HepG2 (cell line): ENCODE measurements around the gene PCSK6. TPM values are rescaled to one million over a fixed set of nuclear protein-coding genes. Genes with fewer than 3 reads are reported as not detected.

Experiments used
- CENPX ChIP-seq: sonication (generic); formaldehyde crosslinking; IDR thresholded peaks from 2 replicates; pipeline ENCODE4 v1.9.0; 2021; ENCODE audit warnings: mild to moderate bottlenecking, missing genetic modification reagents, moderate library complexity
- CREM ChIP-seq, 2 experiments: sonication (generic) in 1 of 2; formaldehyde crosslinking in 1 of 2; IDR thresholded peaks; 2 replicates each; pipeline versions ENCODE4 v1.4.0 to v1.6.1; 2016 to 2020; ENCODE audit warnings: antibody characterized with exemption in 1 of 2, mild to moderate bottlenecking in 1 of 2, missing genetic modification reagents in 1 of 2
- EHMT2 ChIP-seq: fragments of 200-600 bp; sonication (generic); IDR thresholded peaks from 2 replicates; pipeline ENCODE4 v1.7.0; 2017; ENCODE audit warnings: antibody characterized with exemption, low read depth, low read length, borderline replicate concordance
- HDAC6 ChIP-seq: fragments of 200-600 bp; sonication (generic); IDR thresholded peaks from 2 replicates; pipeline ENCODE4 v1.7.0; 2017; ENCODE audit warnings: mild to moderate bottlenecking, antibody characterized with exemption, low read length, low read depth
- HNRNPK ChIP-seq: fragments of 200-400 bp; formaldehyde crosslinking; IDR thresholded peaks from 2 replicates; pipeline ENCODE4 v1.6.1; 2018; ENCODE audit warnings: low read length, low read depth, moderate library complexity, mild to moderate bottlenecking; ENCODE audit not compliant: poor library complexity, severe bottlenecking
- MAX ChIP-seq: IDR thresholded peaks from 2 replicates; pipeline ENCODE4 v1.6.1; 2012; ENCODE audit warnings: inconsistent platforms
- MED1 ChIP-seq: sonication (generic); formaldehyde crosslinking; IDR thresholded peaks from 2 replicates; pipeline ENCODE4 v1.4.0; 2020; ENCODE audit warnings: missing genetic modification reagents
- NAIF1 ChIP-seq: sonication (generic); formaldehyde crosslinking; IDR thresholded peaks from 2 replicates; pipeline ENCODE4 v1.5.0; 2020; ENCODE audit warnings: mild to moderate bottlenecking, missing genetic modification reagents, borderline replicate concordance
- PAX8 ChIP-seq: sonication (generic); formaldehyde crosslinking; IDR thresholded peaks from 2 replicates; pipeline ENCODE4 v1.8.0; 2022; ENCODE audit warnings: mild to moderate bottlenecking, missing genetic modification reagents, borderline replicate concordance
- TBX3 ChIP-seq: fragments of 450-650 bp; IDR thresholded peaks from 2 replicates; pipeline ENCODE4 v1.6.1; 2017; ENCODE audit warnings: antibody characterized with exemption, mild to moderate bottlenecking, inconsistent platforms, borderline replicate concordance
- TFE3 ChIP-seq: IDR thresholded peaks from 2 replicates; pipeline ENCODE4 v1.6.1; 2016
- THYN1 ChIP-seq: sonication (generic); formaldehyde crosslinking; IDR thresholded peaks from 2 replicates; pipeline ENCODE4 v1.8.1; 2023; ENCODE audit warnings: low read depth, mild to moderate bottlenecking, moderate library complexity, missing genetic modification reagents, borderline replicate concordance
- YEATS2 ChIP-seq: sonication (generic); formaldehyde crosslinking; IDR thresholded peaks from 2 replicates; pipeline ENCODE4 v1.4.0; 2020; ENCODE audit warnings: missing genetic modification reagents, borderline replicate concordance
- ZNF10 ChIP-seq: sonication (generic); formaldehyde crosslinking; IDR thresholded peaks from 2 replicates; pipeline ENCODE4 v1.4.0; 2020; ENCODE audit warnings: mild to moderate bottlenecking, low read depth, missing genetic modification reagents, borderline replicate concordance
- ZNF207 ChIP-seq: fragments of 450-650 bp; IDR thresholded peaks from 2 replicates; pipeline ENCODE4 v1.6.1; 2016; ENCODE audit warnings: antibody characterized with exemption, borderline replicate concordance
- ZNF30 ChIP-seq: sonication (generic); formaldehyde crosslinking; IDR thresholded peaks from 2 replicates; pipeline ENCODE4 v1.5.0; 2020; ENCODE audit warnings: mild to moderate bottlenecking, missing genetic modification reagents
- ZNF350 ChIP-seq: sonication (generic); formaldehyde crosslinking; IDR thresholded peaks from 2 replicates; pipeline ENCODE4 v1.4.0; 2020; ENCODE audit warnings: mild to moderate bottlenecking, low read depth, missing genetic modification reagents, borderline replicate concordance
- ZNF460 ChIP-seq: sonication (generic); formaldehyde crosslinking; IDR thresholded peaks from 2 replicates; pipeline ENCODE4 v1.5.1; 2020; ENCODE audit warnings: missing genetic modification reagents, mild to moderate bottlenecking, borderline replicate concordance
- ZNF484 ChIP-seq: sonication (generic); formaldehyde crosslinking; IDR thresholded peaks from 2 replicates; pipeline ENCODE4 v1.5.1; 2020; ENCODE audit warnings: mild to moderate bottlenecking, low read depth, missing genetic modification reagents, borderline replicate concordance
- ZNF589 ChIP-seq: sonication (generic); formaldehyde crosslinking; conservative IDR thresholded peaks from 2 replicates; pipeline ENCODE4 v1.8.0; 2022; ENCODE audit warnings: mild to moderate bottlenecking, moderate library complexity, missing genetic modification reagents
- polyA plus RNA-seq, 8 experiments: library from polyadenylated mRNA; depleted of rRNA in 3 of 8; stranded (reverse) in 7 of 8; unstranded in 1 of 8; fragments of >200 nt; fragmentation: Illumina TruSeq in 4 of 8; extraction: Trizol in 4 of 8; gene quantifications; 2 replicates each; pipeline versions ENCODE4 v1.2.1 to v1.2.3, GENCODE V29; 2011 to 2016; ENCODE audit warnings: low read depth in 4 of 8, missing spikeins in 1 of 8, mixed read lengths in 1 of 8; ENCODE audit not compliant: insufficient read depth in 1 of 8
- total RNA-seq, 5 experiments: library from RNA; depleted of rRNA; stranded (reverse); fragments of >200 nt; fragmentation: Illumina TruSeq; extraction: Trizol; gene quantifications; 2 replicates each; pipeline ENCODE4 v1.2.3, GENCODE V29; 2016; ENCODE audit warnings: low read depth in 1 of 5

PCSK6 gene
- total and polyA plus RNA-seq, 2 of the 13 experiments (the other 11 are each of a cell fraction or from before 2014, with no cell fraction given): 56.5 to 155 TPM

GRCh38 chr15:101439285-101439919 is 50.1 kb downstream of the PCSK6 start (continued):
- 0 out of 2 replicates have a peak, but pooled peaks have one; percentile 32 for TF ChIP-seq ZNF589 (CRISPR knock-in tag)
- TF ChIP-seq THYN1 (CRISPR knock-in tag): 0 out of 2 replicates have a peak, but pooled peaks have one; percentile 13
- no peak for TF ChIP-seq ZNF207
- no peak for TF ChIP-seq PAX8
- no peak for TF ChIP-seq ZNF484 (CRISPR knock-in tag)
- TF ChIP-seq YEATS2 (CRISPR knock-in tag): peak; percentile 60; the same call in 1 of the 2 replicates
- TF ChIP-seq TFE3 (CRISPR knock-in tag): peak; percentile 92
- no peak for TF ChIP-seq HDAC6
- TF ChIP-seq EHMT2: peak; percentile 45; the same call in 1 of the 2 replicates
- TF ChIP-seq CENPX: no peak
- TF ChIP-seq HNRNPK: no peak
- TF ChIP-seq TBX3: peak; percentile 93
- peak; percentile 91 for TF ChIP-seq CREM (IDR thresholded peaks at IDR 0.05)
- TF ChIP-seq CREM (CRISPR knock-in tag; IDR thresholded peaks at IDR 0.05): no peak
- TF ChIP-seq ZNF30 (CRISPR knock-in tag): no peak
- TF ChIP-seq ZNF10 (CRISPR knock-in tag): no peak
- TF ChIP-seq ZNF460: no peak; the same call in 1 of the 2 replicates
- TF ChIP-seq ZNF350 (CRISPR knock-in tag): peak; percentile 30; the same call in 1 of the 2 replicates
- TF ChIP-seq NAIF1: no peak
- TF ChIP-seq MAX: peak; percentile 98
- peak; percentile 99 for TF ChIP-seq MED1
